Keratinocyte (primary cell): ENCODE measurements around the gene ENTPD5.

Experiments
- EZH2 ChIP-seq: IDR thresholded peaks from one replicate; pipeline ENCODE4 v1.6.1; 2012; ENCODE audit warnings: inconsistent platforms, mild to moderate bottlenecking, low read length, moderate library complexity
- TF ChIP-seq, protein P1 (sequence below), 3 experiments: IDR thresholded peaks in 1 of 3; conservative IDR thresholded peaks in 1 of 3; optimal IDR thresholded peaks in 1 of 3; 2 replicates in 2 of 3; 3 replicates in 1 of 3; pipeline versions ENCODE3 to v1.5.1; 2011; ENCODE audit warnings: low read length in 3 of 3, mild to moderate bottlenecking in 3 of 3, moderate library complexity in 2 of 3, control low read depth in 1 of 3, inconsistent platforms in 1 of 3; ENCODE audit not compliant: insufficient read depth in 2 of 3; ENCODE audit errors: extremely low read depth in 1 of 3

DNA sequence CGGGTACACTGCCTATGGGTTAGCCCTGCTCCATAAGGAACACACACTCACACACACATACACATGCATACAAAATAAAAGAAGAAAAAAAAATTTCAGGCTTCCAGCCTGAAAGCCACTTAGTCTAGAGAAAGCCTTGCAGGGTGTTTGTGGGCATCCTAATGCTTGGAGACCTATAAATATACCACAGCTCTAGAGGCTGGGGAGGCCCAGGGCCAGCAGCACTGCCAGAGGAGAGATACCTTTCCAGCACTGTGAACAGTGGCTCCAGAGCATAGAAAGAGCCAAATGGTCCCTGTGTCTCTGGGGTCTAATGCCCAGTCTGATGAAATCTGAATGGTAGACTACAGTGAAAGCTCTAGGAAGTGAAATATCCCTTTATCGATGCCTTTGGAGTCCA, 82.1 kb downstream of the ENTPD5 start:
- TF ChIP-seq, protein P1, sequence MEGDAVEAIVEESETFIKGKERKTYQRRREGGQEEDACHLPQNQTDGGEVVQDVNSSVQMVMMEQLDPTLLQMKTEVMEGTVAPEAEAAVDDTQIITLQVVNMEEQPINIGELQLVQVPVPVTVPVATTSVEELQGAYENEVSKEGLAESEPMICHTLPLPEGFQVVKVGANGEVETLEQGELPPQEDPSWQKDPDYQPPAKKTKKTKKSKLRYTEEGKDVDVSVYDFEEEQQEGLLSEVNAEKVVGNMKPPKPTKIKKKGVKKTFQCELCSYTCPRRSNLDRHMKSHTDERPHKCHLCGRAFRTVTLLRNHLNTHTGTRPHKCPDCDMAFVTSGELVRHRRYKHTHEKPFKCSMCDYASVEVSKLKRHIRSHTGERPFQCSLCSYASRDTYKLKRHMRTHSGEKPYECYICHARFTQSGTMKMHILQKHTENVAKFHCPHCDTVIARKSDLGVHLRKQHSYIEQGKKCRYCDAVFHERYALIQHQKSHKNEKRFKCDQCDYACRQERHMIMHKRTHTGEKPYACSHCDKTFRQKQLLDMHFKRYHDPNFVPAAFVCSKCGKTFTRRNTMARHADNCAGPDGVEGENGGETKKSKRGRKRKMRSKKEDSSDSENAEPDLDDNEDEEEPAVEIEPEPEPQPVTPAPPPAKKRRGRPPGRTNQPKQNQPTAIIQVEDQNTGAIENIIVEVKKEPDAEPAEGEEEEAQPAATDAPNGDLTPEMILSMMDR (optimal IDR thresholded peaks at IDR 0.05 in 1 of 3, IDR thresholded peaks at IDR 0.05 in 1 of 3, conservative IDR thresholded peaks at IDR 0.05 in 1 of 3; ENCODE audit: extremely low read depth in 1 of 3, insufficient read depth in 2 of 3, low read length in 3 of 3): no peak
- TF ChIP-seq EZH2: no peak
